ENCODE data around the gene TSPAN14.
A peak's percentile ranks its signal among the peaks of the same experiment; 100 is the strongest.
"Not testable (repeated sequence)": the region's sequence is repeated elsewhere in the genome, so short reads cannot be mapped to it uniquely, and the experiment has no call there.

Gene TSPAN14

GRCh38 chr10:80530251-80530650 is 76.1 kb downstream of the TSPAN14 start:
- peak; percentile 31 for DNase-seq

- no peak for DNase-seq
These were observed 76.7 kb downstream of the TSPAN14 start for GRCh38 chr10:80530816-80531215.

- DNase-seq: no peak
These were observed 78.5 kb downstream of the TSPAN14 start for GRCh38 chr10:80532571-80532970.

GRCh38 chr10:80534059-80534458 is 79.9 kb downstream of the TSPAN14 start:
- DNase-seq: not testable (repeated sequence)

GRCh38 chr10:80534646-80535045 is 80.5 kb downstream of the TSPAN14 start:
- not testable (repeated sequence) for DNase-seq

- peak; percentile 70 for DNase-seq
These were observed 81.7 kb downstream of the TSPAN14 start for GRCh38 chr10:80535671-80536360.

- no peak for DNase-seq
These were observed 82.3 kb downstream of the TSPAN14 start for GRCh38 chr10:80536361-80536835.

- DNase-seq: no peak
These were observed 83.1 kb downstream of the TSPAN14 start for GRCh38 chr10:80537086-80537735.

- DNase-seq: no peak
These were observed 83.8 kb downstream of the TSPAN14 start, which contains the start of gene SH2D4B for GRCh38 chr10:80537736-80538480. Gene SH2D4B, plus strand, starts transcription at chr10:80537902. Its CDS starts 430 bp downstream, at chr10:80538332.

- no peak for DNase-seq
These were observed 84.5 kb downstream of the TSPAN14 start for GRCh38 chr10:80538481-80539185.

- no peak for DNase-seq
These were observed 85.4 kb downstream of the TSPAN14 start for GRCh38 chr10:80539421-80540031.

GRCh38 chr10:80540136-80540535 is 86.0 kb downstream of the TSPAN14 start:
- DNase-seq: no peak

GRCh38 chr10:80540618-80540980 is 86.5 kb downstream of the TSPAN14 start:
- no peak for DNase-seq

- DNase-seq: no peak
These were observed 87.1 kb downstream of the TSPAN14 start for GRCh38 chr10:80540981-80541750.

- no peak for DNase-seq
These were observed 87.9 kb downstream of the TSPAN14 start for GRCh38 chr10:80542053-80542452.

GRCh38 chr10:80542652-80543318 is 88.7 kb downstream of the TSPAN14 start:
- DNase-seq: no peak

- not testable (repeated sequence) for DNase-seq
These were observed 89.2 kb downstream of the TSPAN14 start for GRCh38 chr10:80543319-80543672.

- DNase-seq: no peak
These were observed 90.3 kb downstream of the TSPAN14 start for GRCh38 chr10:80544316-80544953.

- no peak for DNase-seq
These were observed 91.3 kb downstream of the TSPAN14 start for GRCh38 chr10:80545258-80545881.

GRCh38 chr10:80552151-80552646 is 98.1 kb downstream of the TSPAN14 start:
- no peak for DNase-seq
